ENCODE data around the gene PAGE1.

PAGE1 gene

GRCh38 chrX:49675075-49675719, 20.6 kb downstream of the PAGE1 start:
- H3K27me3 ChIP-seq (ENCODE audit: insufficient read depth, low read depth, severe bottlenecking) = peaks cover 19% of the 10 kb centered on the region
- TF ChIP-seq CTCF (IDR thresholded peaks at IDR 0.05; ENCODE audit: low read depth, low read length) = no peak
- DNase-seq = no peak
- H3K36me3 ChIP-seq = no peaks in the 10 kb centered on the region
- H3K4me3 ChIP-seq (ENCODE audit: low read depth, low read length) = no peak overlapping the region
- no peaks in the 10 kb centered on the region for H3K9me3 ChIP-seq (ENCODE audit: severe bottlenecking)
- H3K27ac ChIP-seq = no peak overlapping the region

- peaks cover 18% of the 10 kb centered on the region for H3K27me3 ChIP-seq (ENCODE audit: insufficient read depth, low read depth, severe bottlenecking)
- DNase-seq = no peak
Observed at GRCh38 chrX:49673394-49673793, 22.4 kb downstream of the PAGE1 start.

GRCh38 chrX:49664824-49665223, 31.0 kb downstream of the PAGE1 start:
- H3K27me3 ChIP-seq (ENCODE audit: insufficient read depth, low read depth, severe bottlenecking) = peaks cover 54% of the 10 kb centered on the region

More at GRCh38 chrX:49673394-49673793, 22.4 kb downstream of the PAGE1 start:
- Histone ChIP-seq H3K27ac (no peak overlapping the region), H3K36me3 (no peaks in the 10 kb centered on the region), H3K4me3 (ENCODE audit: low read depth, low read length) (no peak overlapping the region), H3K9me3 (ENCODE audit: severe bottlenecking) (no peaks in the 10 kb centered on the region)
- no peak for TF ChIP-seq CTCF (IDR thresholded peaks at IDR 0.05; ENCODE audit: low read depth, low read length)

GRCh38 chrX:49661881-49662280, 33.9 kb downstream of the PAGE1 start:
- Histone ChIP-seq H3K27ac (no peak overlapping the region), H3K27me3 (ENCODE audit: insufficient read depth, low read depth, severe bottlenecking) (peaks cover 67% of the 10 kb centered on the region), H3K9me3 (ENCODE audit: severe bottlenecking) (no peaks in the 10 kb centered on the region), H3K4me3 (ENCODE audit: low read depth, low read length) (no peak overlapping the region), H3K36me3 (no peaks in the 10 kb centered on the region)
- TF ChIP-seq CTCF (IDR thresholded peaks at IDR 0.05; ENCODE audit: low read depth, low read length) = no peak
- DNase-seq = no peak

More at GRCh38 chrX:49664824-49665223, 31.0 kb downstream of the PAGE1 start:
- no peak for TF ChIP-seq CTCF (IDR thresholded peaks at IDR 0.05; ENCODE audit: low read depth, low read length)
- Histone ChIP-seq H3K27ac (no peak overlapping the region), H3K36me3 (no peaks in the 10 kb centered on the region), H3K9me3 (ENCODE audit: severe bottlenecking) (no peaks in the 10 kb centered on the region), H3K4me3 (ENCODE audit: low read depth, low read length) (no peak overlapping the region)
- DNase-seq = no peak

- no peak overlapping the region for H3K27ac ChIP-seq
Observed at GRCh38 chrX:49659771-49660170, 36.0 kb downstream of the PAGE1 start.

More at GRCh38 chrX:49659771-49660170, 36.0 kb downstream of the PAGE1 start:
- H3K27me3 ChIP-seq (ENCODE audit: insufficient read depth, low read depth, severe bottlenecking) = peaks cover 67% of the 10 kb centered on the region
- no peak for DNase-seq
- no peaks in the 10 kb centered on the region for H3K9me3 ChIP-seq (ENCODE audit: severe bottlenecking)
- H3K4me3 ChIP-seq (ENCODE audit: low read depth, low read length) = no peak overlapping the region
- no peaks in the 10 kb centered on the region for H3K36me3 ChIP-seq
- TF ChIP-seq CTCF (IDR thresholded peaks at IDR 0.05; ENCODE audit: low read depth, low read length) = no peak
